HepG2 (cell line): Measurements from ENCODE around the gene INPP4B. TPM values are rescaled to one million over a fixed set of nuclear protein-coding genes. Genes with fewer than 3 reads are reported as not detected.

Experiments
- ATAC-seq: fragments of 200-7000 bp; cut with Tn5 transposase; 3 replicates; pipeline ENCODE4 v1.9.1; 2020; ENCODE audit warnings: mild to moderate bottlenecking, moderate library complexity
- BruUV-seq: library from RNA; stranded (reverse); fragments of 400-500 nt; replicated peaks from 2 replicates; lab custom pipeline; 2021; lab: Mats Ljungman, UMichigan
- CTCF ChIA-PET: fragments of 300-600 bp; formaldehyde crosslinking; extraction: SDS; loops from one replicate; lab custom pipeline; 2021; ENCODE audit warnings: low total read pairs, inconsistent platforms, low intra/inter-chr PET ratio; lab: Yijun Ruan, JAX
- POLR2A ChIA-PET: fragments of 350-600 bp; sonication (Branson Sonifier 250); formaldehyde crosslinking; loops from one replicate; lab custom pipeline; 2020; ENCODE audit warnings: antibody characterized with exemption, inconsistent platforms; lab: Yijun Ruan, JAX
- DNase-seq: peaks from one replicate; pipeline ENCODE4 v3.0.0-alpha.2; 2015; ENCODE audit warnings: low spot score
- FAIRE-seq: peaks from 3 replicates; lab custom pipeline; 2011; peaks lifted over from hg19 to GRCh38; lab: Jason Lieb, UNC
- H2AFZ ChIP-seq: one replicate; pipeline ENCODE4 v1.6.1; 2011; ENCODE audit warnings: low read length, inconsistent platforms
- H3K27ac ChIP-seq: fragments of 300-600 bp; 3 replicates; pipeline ENCODE4 v1.8.0; 2011; ENCODE audit warnings: mixed run types, mild to moderate bottlenecking, mixed read lengths, low read length, inconsistent platforms; ENCODE audit not compliant: insufficient read depth; ENCODE audit errors: extremely low read length
- H3K27me3 ChIP-seq, 2 experiments: fragments of 200-600 bp in 1 of 2; 2 replicates in 1 of 2; 3 replicates in 1 of 2; pipeline versions ENCODE4 v1.6.0 to v1.8.0; 2011; ENCODE audit warnings: low read length in 2 of 2, mild to moderate bottlenecking in 2 of 2, moderate library complexity in 2 of 2, inconsistent platforms in 1 of 2; ENCODE audit not compliant: insufficient read depth in 2 of 2, control insufficient read depth in 1 of 2
- H3K36me3 ChIP-seq, 2 experiments: fragments of 200-600 bp in 1 of 2; replicated peaks in 1 of 2; 2 replicates in 1 of 2; 3 replicates in 1 of 2; pipeline versions ENCODE4 v1.5.1 to v1.8.0; 2011; ENCODE audit warnings: low read length in 2 of 2, inconsistent platforms in 1 of 2; ENCODE audit not compliant: insufficient read depth in 2 of 2, control insufficient read depth in 1 of 2
- H3K4me1 ChIP-seq: 2 replicates; pipeline ENCODE4 v1.5.1; 2012; ENCODE audit warnings: low read length, inconsistent platforms; ENCODE audit not compliant: insufficient read depth
- H3K4me2 ChIP-seq: 2 replicates; pipeline ENCODE4 v1.6.0; 2011; ENCODE audit warnings: low read depth, low read length, inconsistent platforms
- H3K4me3 ChIP-seq, 3 experiments: fragments of 200-600 bp in 1 of 3; sonication (generic), shearing (Covaris generic) in 1 of 3; replicated peaks in 1 of 3; 2 replicates each; pipeline ENCODE4 v1.5.1; 2011 to 2016; ENCODE audit warnings: low read length in 3 of 3, inconsistent platforms in 2 of 3, low read depth in 2 of 3, mild to moderate bottlenecking in 2 of 3, control low read depth in 1 of 3, mixed read lengths in 1 of 3; ENCODE audit not compliant: insufficient read depth in 1 of 3
- H3K79me2 ChIP-seq: one replicate; pipeline ENCODE4 v1.6.1; 2011; ENCODE audit warnings: low read length, inconsistent platforms; ENCODE audit not compliant: insufficient read depth
- H3K9ac ChIP-seq: 2 replicates; pipeline ENCODE4 v1.6.0; 2011; ENCODE audit warnings: mild to moderate bottlenecking, low read depth, low read length, inconsistent platforms; ENCODE audit not compliant: insufficient read depth
- H3K9me3 ChIP-seq: 2 replicates; pipeline ENCODE4 v1.5.1; 2012; ENCODE audit warnings: mild to moderate bottlenecking, low read length
- H4K20me1 ChIP-seq: 2 replicates; pipeline ENCODE4 v1.6.0; 2011; ENCODE audit warnings: inconsistent platforms, mild to moderate bottlenecking, low read length, moderate library complexity; ENCODE audit not compliant: insufficient read depth
- MAFF ChIP-seq: IDR thresholded peaks from 2 replicates; pipeline ENCODE4 v1.6.1; 2011; ENCODE audit warnings: low read depth, low read length, improper control_type of control experiment
- MAFK ChIP-seq, 2 experiments: IDR thresholded peaks in 1 of 2; conservative IDR thresholded peaks in 1 of 2; 2 replicates each; pipeline ENCODE4 v1.6.1; 2011; ENCODE audit warnings: improper control_type of control experiment in 2 of 2, low read length in 2 of 2
- NRL ChIP-seq: sonication (generic); formaldehyde crosslinking; IDR thresholded peaks from 2 replicates; pipeline ENCODE4 v1.5.0; 2020; ENCODE audit warnings: missing genetic modification reagents, mild to moderate bottlenecking, moderate library complexity, borderline replicate concordance
- ONECUT2 ChIP-seq: sonication (generic); formaldehyde crosslinking; IDR thresholded peaks from 2 replicates; pipeline ENCODE4 v1.4.0; 2020; ENCODE audit warnings: missing genetic modification reagents
- SNAPC2 ChIP-seq: sonication (generic); formaldehyde crosslinking; IDR thresholded peaks from 2 replicates; pipeline ENCODE4 v1.8.1; 2022; ENCODE audit warnings: mild to moderate bottlenecking, missing genetic modification reagents
- WGBS: methylation state at CpG from one replicate; pipeline ENCODE4 v1.1.6; 2017; ENCODE audit warnings: low lambda C conversion rate; 5-methylcytosine and 5-hydroxymethylcytosine counted together
- in situ Hi-C: cut with HindIII; loops from 2 replicates; pipeline ENCODE4 v1.10.0; 2017; ENCODE audit warnings: low pct_unique_long_range_greater_than_20kb; ENCODE audit not compliant: extremely low pct_ligation_motif_present
- intact Hi-C: fragments of 100-400 bp; cut with micrococcal nuclease; formaldehyde crosslinking; loops from one replicate; pipeline ENCODE4 v1.10.0; 2022; ENCODE audit not compliant: unreplicated experiment
- polyA plus RNA-seq, 8 experiments: library from polyadenylated mRNA; depleted of rRNA in 3 of 8; stranded (reverse) in 7 of 8; unstranded in 1 of 8; fragments of >200 nt; fragmentation: Illumina TruSeq in 4 of 8; extraction: Trizol in 4 of 8; gene quantifications; 2 replicates each; pipeline versions ENCODE4 v1.2.1 to v1.2.3, GENCODE V29; 2011 to 2016; ENCODE audit warnings: low read depth in 4 of 8, missing spikeins in 1 of 8, mixed read lengths in 1 of 8; ENCODE audit not compliant: insufficient read depth in 1 of 8
- total RNA-seq, 5 experiments: library from RNA; depleted of rRNA; stranded (reverse); fragments of >200 nt; fragmentation: Illumina TruSeq; extraction: Trizol; gene quantifications; 2 replicates each; pipeline ENCODE4 v1.2.3, GENCODE V29; 2016; ENCODE audit warnings: low read depth in 1 of 5
- TF ChIP-seq, protein P1 (sequence below): IDR thresholded peaks from 2 replicates; pipeline ENCODE4 v1.6.1; 2016; ENCODE audit warnings: control low read depth

Gene INPP4B
- total and polyA plus RNA-seq, 2 of the 13 experiments (the other 11 are each of a cell fraction or from before 2014, with no cell fraction given), result not detected

DNA sequence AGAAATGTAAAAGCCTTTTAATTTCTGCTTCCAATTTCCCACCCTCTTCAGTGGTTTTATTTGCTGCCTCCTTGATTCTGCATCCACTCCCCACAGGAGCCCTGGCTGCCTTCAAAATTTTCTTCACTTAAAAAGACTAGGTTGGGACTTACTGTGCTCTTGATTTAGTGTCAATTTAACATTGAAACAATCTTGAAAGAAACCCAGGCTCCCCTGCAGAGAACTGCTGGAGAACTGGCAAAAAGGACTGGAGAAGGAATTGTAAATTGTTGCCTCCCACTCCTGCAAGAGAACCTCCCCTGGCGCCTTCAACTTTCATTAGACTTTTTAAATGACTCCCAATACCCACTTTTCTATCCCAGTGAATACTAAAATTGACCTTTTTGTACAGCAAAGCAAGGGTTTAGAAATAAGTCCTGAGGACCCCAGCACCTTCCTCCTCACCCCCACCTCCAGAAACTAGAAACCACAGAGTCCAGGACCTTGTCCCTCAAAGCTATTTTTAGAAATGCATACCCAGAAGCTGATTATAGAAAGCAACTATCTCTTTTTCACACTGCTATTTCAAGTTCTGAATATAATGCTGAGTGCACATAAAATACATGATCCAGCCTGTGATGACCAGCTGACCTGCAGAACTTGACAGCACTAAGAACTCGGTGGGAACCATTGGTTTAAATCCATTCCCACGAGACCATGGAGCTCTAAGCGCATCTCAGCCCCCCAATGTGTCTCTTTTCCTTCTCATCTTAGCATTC is 155.5 kb downstream of the INPP4B start:
- Histone ChIP-seq H3K27me3 (no peaks in the 10 kb centered on the region), H3K27ac (no peak overlapping the region)
- CTCF ChIA-PET, result no interaction called here
- TF ChIP-seq MAFF (peak; percentile 72), NRL (CRISPR knock-in tag) (no peak), MAFK (conservative IDR thresholded peaks at IDR 0.05 in 1 of 2, IDR thresholded peaks at IDR 0.05 in 1 of 2; ENCODE audit: low read length in 2 of 2) (peak; percentile 68 to 78), SNAPC2 (CRISPR knock-in tag) (no peak), ONECUT2 (no peak)
- TF ChIP-seq, protein P1, sequence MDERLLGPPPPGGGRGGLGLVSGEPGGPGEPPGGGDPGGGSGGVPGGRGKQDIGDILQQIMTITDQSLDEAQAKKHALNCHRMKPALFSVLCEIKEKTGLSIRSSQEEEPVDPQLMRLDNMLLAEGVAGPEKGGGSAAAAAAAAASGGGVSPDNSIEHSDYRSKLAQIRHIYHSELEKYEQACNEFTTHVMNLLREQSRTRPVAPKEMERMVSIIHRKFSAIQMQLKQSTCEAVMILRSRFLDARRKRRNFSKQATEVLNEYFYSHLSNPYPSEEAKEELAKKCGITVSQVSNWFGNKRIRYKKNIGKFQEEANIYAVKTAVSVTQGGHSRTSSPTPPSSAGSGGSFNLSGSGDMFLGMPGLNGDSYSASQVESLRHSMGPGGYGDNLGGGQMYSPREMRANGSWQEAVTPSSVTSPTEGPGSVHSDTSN (CRISPR knock-in tag), result no peak
- TF ChIP-seq, all 625 proteins: peak for 2
- H3K4me2 ChIP-seq, result no peak overlapping the region
- no peak overlapping the region for H3K4me3 ChIP-seq
- H3K9me3 ChIP-seq, result no peaks in the 10 kb centered on the region
- 0% methylated on average over 4 of the region's 4 CpGs for WGBS
- no peak overlapping the region for H3K9ac ChIP-seq
- intact Hi-C loops, result no loop called here
- H3K4me1 ChIP-seq, result no peaks in the 10 kb centered on the region
- no peak for DNase-seq
- no peaks in the 10 kb centered on the region for H4K20me1 ChIP-seq
- H3K79me2 ChIP-seq, result no peaks in the 10 kb centered on the region
- no TSS peak for BruUV-seq
- no peaks in the 10 kb centered on the region for H3K36me3 ChIP-seq
- H2AFZ ChIP-seq, result no peak overlapping the region
- in situ Hi-C loops, result no loop called here
- POLR2A ChIA-PET, result no interaction called here
- FAIRE-seq, result no peak
- no peak for ATAC-seq
